Naive thymus-derived CD4-positive, alpha-beta T cell (primary cell): Measurements from ENCODE around the gene ANKH. TPM values are rescaled to one million over a fixed set of nuclear protein-coding genes. Genes with fewer than 3 reads are reported as not detected.

Experiments
- ATAC-seq: fragments of 150-1000 bp; cut with Tn5 transposase; 2 replicates; pipeline ENCODE4 v1.10.0; 2021; ENCODE audit warnings: mild to moderate bottlenecking, moderate library complexity
- CTCF ChIA-PET: fragments of 350-600 bp; sonication (Branson Sonifier 250); formaldehyde crosslinking; loops from one replicate; lab custom pipeline; 2021; ENCODE audit warnings: antibody characterized with exemption; lab: Charles Lee
- POLR2A ChIA-PET: fragments of 350-600 bp; sonication (Branson Sonifier 250); formaldehyde crosslinking; loops from one replicate; lab custom pipeline; 2021; ENCODE audit warnings: antibody characterized with exemption, inconsistent platforms; lab: Charles Lee
- DNase-seq, 9 donors: peaks; one replicate each; pipeline versions ENCODE4 v3.0.0 to v3.0.0-alpha.2; 2020 to 2022; ENCODE audit warnings: mixed read lengths in 1 of 9
- H3K27ac ChIP-seq: one replicate; pipeline ENCODE4 v1.7.0; 2013; ENCODE audit warnings: mild to moderate bottlenecking, low read depth, low read length, moderate library complexity
- H3K27me3 ChIP-seq, 2 donors: one replicate each; pipeline ENCODE4 v1.7.0; 2013; ENCODE audit warnings: low read length in 2 of 2, mild to moderate bottlenecking in 2 of 2, moderate library complexity in 2 of 2; ENCODE audit not compliant: control insufficient read depth in 2 of 2, insufficient read depth in 2 of 2
- H3K36me3 ChIP-seq, 3 experiments: 1 replicate in 2 of 3; 2 replicates in 1 of 3; pipeline ENCODE4 v1.7.0; 2013; ENCODE audit warnings: low read length in 3 of 3, mild to moderate bottlenecking in 3 of 3, moderate library complexity in 1 of 3; ENCODE audit not compliant: insufficient read depth in 3 of 3, control insufficient read depth in 2 of 3
- H3K4me1 ChIP-seq, 2 donors: one replicate each; pipeline ENCODE4 v1.7.0; 2013; ENCODE audit warnings: low read length in 2 of 2, mild to moderate bottlenecking in 2 of 2, moderate library complexity in 1 of 2; ENCODE audit not compliant: control insufficient read depth in 2 of 2, insufficient read depth in 2 of 2
- H3K4me3 ChIP-seq: 2 replicates; pipeline ENCODE4 v1.7.0; 2013; ENCODE audit warnings: mild to moderate bottlenecking, low read length
- H3K9me3 ChIP-seq, 3 experiments: 1 replicate in 2 of 3; 2 replicates in 1 of 3; pipeline ENCODE4 v1.7.0; 2013; ENCODE audit warnings: low read length in 3 of 3; ENCODE audit not compliant: control insufficient read depth in 2 of 3
- H3K27ac Mint-ChIP-seq, 9 donors: one replicate each; pipeline ENCODE4 v1.8.0; 2020 to 2022; ENCODE audit warnings: mixed read lengths in 9 of 9, mild to moderate bottlenecking in 8 of 9, moderate library complexity in 5 of 9, inconsistent platforms in 2 of 9
- H3K27me3 Mint-ChIP-seq, 5 donors: one replicate each; pipeline ENCODE4 v1.8.0; 2021 to 2022; ENCODE audit warnings: mixed read lengths in 5 of 5, mild to moderate bottlenecking in 1 of 5
- H3K36me3 Mint-ChIP-seq, 5 donors: one replicate each; pipeline ENCODE4 v1.8.0; 2020 to 2022; ENCODE audit warnings: mixed read lengths in 5 of 5, mild to moderate bottlenecking in 3 of 5, inconsistent platforms in 1 of 5
- H3K4me1 Mint-ChIP-seq, 7 donors: one replicate each; pipeline ENCODE4 v1.8.0; 2020 to 2022; ENCODE audit warnings: mixed read lengths in 7 of 7, mild to moderate bottlenecking in 3 of 7, inconsistent platforms in 1 of 7
- H3K4me3 Mint-ChIP-seq, 10 donors: one replicate each; pipeline ENCODE4 v1.8.0; 2020 to 2022; ENCODE audit warnings: mild to moderate bottlenecking in 10 of 10, mixed read lengths in 10 of 10, moderate library complexity in 6 of 10, inconsistent platforms in 2 of 10
- H3K9me3 Mint-ChIP-seq, 11 donors: one replicate each; pipeline ENCODE4 v1.8.0; 2020 to 2022; ENCODE audit warnings: mixed read lengths in 11 of 11, mild to moderate bottlenecking in 4 of 11, inconsistent platforms in 1 of 11, moderate library complexity in 1 of 11
- intact Hi-C, 2 donors: fragments of 100-400 bp; cut with micrococcal nuclease; formaldehyde crosslinking; loops; one replicate each; pipeline ENCODE4 v1.15.1; 2023
- polyA plus RNA-seq, 2 donors: library from polyadenylated mRNA; unstranded; fragments of 300-500 nt; fragmentation: Illumina TruSeq; gene quantifications; one replicate each; pipeline ENCODE4 v1.2.3, GENCODE V29; 2021
- total RNA-seq, 6 experiments: library from RNA in 5 of 6; stranded (reverse) in 5 of 6; gene quantifications; 1 replicate in 5 of 6; 2 replicates in 1 of 6; pipeline ENCODE4 v1.2.3 and lab custom pipeline; 2021 to 2026

ANKH gene
- total and polyA plus RNA-seq, 7 experiments from 2014 or later: 35.9 to 190 (median 69.5) TPM

GRCh38 chr5:14863105-14863504 lies 8.5 kb downstream of the ANKH start:
- Histone ChIP-seq H3K27me3 (no peaks in the 10 kb centered on the region), H3K27ac (no peak overlapping the region), H3K4me1 (no peaks in the 10 kb centered on the region), H3K9me3 (no peaks in the 10 kb centered on the region), H3K36me3 (no peaks in the 10 kb centered on the region), H3K4me3 (no peak overlapping the region)
- DNase-seq (no peak), ATAC-seq (no peak)
- H3K27ac Mint-ChIP-seq: peak overlapping the region in 3 of 9 donors; percentile 9 to 32 (median 31)
- H3K4me3 Mint-ChIP-seq: peak overlapping the region in 1 of 10 donors; percentile 16
- no peaks in the 10 kb centered on the region for H3K27me3 Mint-ChIP-seq
- ChIA-PET POLR2A (no interaction called here), CTCF (interaction anchor here (1.1 kb wide), 1 partner anchor 85 kb away, joined by 3 read pairs; no protein-coding TSS in a partner anchor)
- H3K9me3 Mint-ChIP-seq: peaks cover 0 to 2% (median 0%) of the 10 kb centered on the region in 11 donors
- H3K4me1 Mint-ChIP-seq: peaks cover 9 to 86% (median 75%) of the 10 kb centered on the region in 7 donors
- peaks cover 0 to 23% (median 5%) of the 10 kb centered on the region in 5 donors for H3K36me3 Mint-ChIP-seq
- intact Hi-C loops: no loop called here

- Histone ChIP-seq H3K36me3 (no peaks in the 10 kb centered on the region), H3K27ac (no peak overlapping the region), H3K4me3 (no peak overlapping the region), H3K27me3 (no peaks in the 10 kb centered on the region), H3K4me1 (no peaks in the 10 kb centered on the region), H3K9me3 (no peaks in the 10 kb centered on the region)
- DNase-seq (no peak), ATAC-seq (peak; percentile 40)
- no peaks in the 10 kb centered on the region for H3K27me3 Mint-ChIP-seq
- peaks cover 8 to 78% (median 74%) of the 10 kb centered on the region in 7 donors for H3K4me1 Mint-ChIP-seq
- H3K36me3 Mint-ChIP-seq: peaks cover 0 to 24% (median 5%) of the 10 kb centered on the region in 5 donors
- H3K27ac Mint-ChIP-seq: peak overlapping the region in 3 of 9 donors; percentile 28 to 82 (median 32)
- H3K9me3 Mint-ChIP-seq: peaks cover 0 to 2% (median 0%) of the 10 kb centered on the region in 11 donors
- ChIA-PET CTCF (no interaction called here), POLR2A (no interaction called here)
- H3K4me3 Mint-ChIP-seq: no peak overlapping the region
- intact Hi-C loops: no loop called here
Measured at GRCh38 chr5:14861123-14861765, 10.3 kb downstream of the ANKH start.

DNA sequence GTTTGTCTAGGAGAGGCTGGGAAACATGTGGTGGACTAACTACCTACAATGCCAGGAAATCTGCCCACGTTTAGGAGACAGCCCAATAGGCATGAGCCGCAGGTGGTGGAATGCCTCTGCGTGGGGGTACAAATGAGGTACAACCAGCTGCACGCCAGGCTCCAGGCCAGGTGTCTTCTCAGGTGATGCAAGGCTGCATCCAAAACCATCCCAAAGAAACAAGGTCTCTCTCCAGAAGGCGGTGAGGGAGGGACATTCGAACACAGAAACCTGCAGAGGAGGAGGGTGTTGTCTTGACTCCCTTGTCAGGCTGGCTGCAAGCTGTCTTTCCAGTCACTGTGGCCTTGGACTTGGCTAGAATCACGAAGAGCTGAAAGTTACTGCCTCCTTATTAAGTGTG lies 11.6 kb downstream of the ANKH start:
- Histone ChIP-seq H3K27me3 (no peaks in the 10 kb centered on the region), H3K36me3 (no peaks in the 10 kb centered on the region), H3K27ac (no peak overlapping the region), H3K4me1 (no peaks in the 10 kb centered on the region), H3K4me3 (no peak overlapping the region), H3K9me3 (no peaks in the 10 kb centered on the region)
- H3K27ac Mint-ChIP-seq: peak overlapping the region in 2 of 9 donors; percentile 36 to 55
- ChIA-PET CTCF (no interaction called here), POLR2A (no interaction called here)
- H3K36me3 Mint-ChIP-seq: peaks cover 0 to 28% (median 5%) of the 10 kb centered on the region in 5 donors
- H3K9me3 Mint-ChIP-seq: peaks cover 0 to 2% (median 0%) of the 10 kb centered on the region in 11 donors
- intact Hi-C loops: no loop called here
- DNase-seq: no peak
- peaks cover 7 to 82% (median 76%) of the 10 kb centered on the region in 7 donors for H3K4me1 Mint-ChIP-seq
- ATAC-seq: no peak
- no peak overlapping the region for H3K4me3 Mint-ChIP-seq
- H3K27me3 Mint-ChIP-seq: no peaks in the 10 kb centered on the region

DNA sequence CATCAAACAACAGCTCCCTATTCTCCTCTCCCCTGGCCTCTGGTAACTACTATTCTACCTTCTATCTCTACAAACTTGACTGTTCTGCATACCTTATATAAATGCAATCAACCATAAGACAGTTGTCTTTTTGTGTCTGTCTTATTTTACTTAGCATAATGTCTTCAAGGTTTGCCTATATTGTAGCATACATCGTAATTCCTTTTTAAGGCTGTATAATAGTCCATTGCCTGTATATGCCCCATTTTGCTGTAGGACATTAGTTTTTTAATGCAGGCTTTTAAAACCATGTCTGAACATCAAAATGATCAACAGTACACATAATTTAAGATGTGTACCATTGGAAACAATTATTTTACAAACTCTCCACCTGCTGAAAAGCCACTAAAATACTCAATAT lies 12.4 kb downstream of the ANKH start:
- Mint-ChIP-seq H3K36me3 (peaks cover 0 to 28% (median 5%) of the 10 kb centered on the region in 5 donors), H3K4me1 (peaks cover 9 to 83% (median 81%) of the 10 kb centered on the region in 7 donors), H3K27me3 (no peaks in the 10 kb centered on the region), H3K4me3 (no peak overlapping the region), H3K9me3 (peaks cover 0 to 2% (median 0%) of the 10 kb centered on the region in 11 donors), H3K27ac (peak overlapping the region in 1 of 9 donors; percentile 38)
- Histone ChIP-seq H3K9me3 (no peaks in the 10 kb centered on the region), H3K4me1 (no peaks in the 10 kb centered on the region), H3K4me3 (no peak overlapping the region), H3K36me3 (no peaks in the 10 kb centered on the region), H3K27ac (no peak overlapping the region), H3K27me3 (no peaks in the 10 kb centered on the region)
- intact Hi-C loops: no loop called here
- CTCF ChIA-PET: no interaction called here
- POLR2A ChIA-PET: interaction anchor here (1.9 kb wide), 1 partner anchor 11 kb away, joined by 7 read pairs; no protein-coding TSS in a partner anchor
- ATAC-seq (no peak), DNase-seq (no peak)

DNA sequence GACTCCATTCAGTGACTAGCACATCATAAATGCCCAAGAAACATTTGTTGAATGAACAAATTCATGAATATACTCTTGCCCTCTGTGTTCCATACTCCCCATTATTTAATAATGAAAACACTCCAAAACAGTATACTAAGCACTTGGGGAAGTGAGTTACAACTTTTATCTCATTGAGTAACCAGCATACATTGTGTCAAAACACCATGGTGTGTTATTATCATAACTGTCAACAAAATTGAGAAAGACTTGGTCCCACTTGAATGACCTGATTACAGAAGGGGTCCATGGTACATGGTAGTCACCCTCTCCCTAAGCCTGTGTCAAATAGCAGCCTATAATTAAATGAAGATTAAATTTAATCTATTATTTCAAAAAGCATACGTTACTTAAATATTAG lies 16.2 kb downstream of the ANKH start:
- POLR2A ChIA-PET: no interaction called here
- Mint-ChIP-seq H3K4me1 (peaks cover 11 to 80% (median 71%) of the 10 kb centered on the region in 7 donors), H3K27me3 (no peaks in the 10 kb centered on the region), H3K27ac (peak overlapping the region in 5 of 9 donors; percentile 11 to 61 (median 18)), H3K4me3 (no peak overlapping the region), H3K9me3 (peaks cover 0 to 2% (median 0%) of the 10 kb centered on the region in 11 donors), H3K36me3 (peaks cover 0 to 29% (median 3%) of the 10 kb centered on the region in 5 donors)
- no peak overlapping the region for H3K27ac ChIP-seq
- ATAC-seq (peak; percentile 33), DNase-seq (no peak)
- peaks cover 0 to 8% (median 0%) of the 10 kb centered on the region in 3 experiments for H3K36me3 ChIP-seq
- H3K27me3 ChIP-seq: no peaks in the 10 kb centered on the region
- CTCF ChIA-PET: no interaction called here
- intact Hi-C loops: no loop called here
- no peak overlapping the region for H3K4me3 ChIP-seq
- no peaks in the 10 kb centered on the region for H3K9me3 ChIP-seq
- no peaks in the 10 kb centered on the region for H3K4me1 ChIP-seq

- no peak overlapping the region for H3K27ac ChIP-seq
- no peak for DNase-seq
- Mint-ChIP-seq H3K9me3 (peaks cover 0 to 2% (median 0%) of the 10 kb centered on the region in 11 donors), H3K36me3 (peaks cover 0 to 32% (median 3%) of the 10 kb centered on the region in 5 donors), H3K27me3 (no peaks in the 10 kb centered on the region), H3K27ac (peak overlapping the region in 6 of 9 donors; percentile 10 to 61 (median 16)), H3K4me1 (peaks cover 11 to 76% (median 67%) of the 10 kb centered on the region in 7 donors), H3K4me3 (peak overlapping the region in 1 of 10 donors; percentile 14)
- CTCF ChIA-PET: no interaction called here
- H3K36me3 ChIP-seq: peaks cover 0 to 14% (median 0%) of the 10 kb centered on the region in 3 experiments
- POLR2A ChIA-PET: no interaction called here
- H3K4me3 ChIP-seq: no peak overlapping the region
- peak; percentile 19 for ATAC-seq
- H3K4me1 ChIP-seq: no peaks in the 10 kb centered on the region
- no peaks in the 10 kb centered on the region for H3K27me3 ChIP-seq
- intact Hi-C loops: no loop called here
- H3K9me3 ChIP-seq: no peaks in the 10 kb centered on the region
Measured at GRCh38 chr5:14854799-14855198, 16.8 kb downstream of the ANKH start.
